Natural killer cell (primary cell): ENCODE measurements around the gene PMFBP1. TPM values are rescaled to one million over a fixed set of nuclear protein-coding genes. Genes with fewer than 3 reads are reported as not detected.

ENCODE experiments used
- ATAC-seq, 3 donors: fragments of 150-1000 bp in 2 of 3; fragments of 200-7000 bp in 1 of 3; cut with Tn5 transposase; 1 replicate in 1 of 3; 2 replicates in 2 of 3; pipeline ENCODE4 v1.10.0; 2021; ENCODE audit warnings: mild to moderate bottlenecking in 2 of 3, moderate library complexity in 2 of 3
- DNase-seq, 2 donors: peaks; one replicate each; pipeline versions ENCODE4 v3.0.0 to v3.0.0-alpha.2; 2013 to 2021; ENCODE audit warnings: mixed read lengths in 1 of 2
- H3K27ac ChIP-seq: one replicate; pipeline ENCODE4 v1.5.1; 2013; ENCODE audit warnings: mild to moderate bottlenecking, low read length
- H3K27me3 ChIP-seq: one replicate; pipeline ENCODE4 v1.6.1; 2013; ENCODE audit warnings: low read length; ENCODE audit not compliant: control insufficient read depth, insufficient read depth
- H3K36me3 ChIP-seq: one replicate; pipeline ENCODE4 v1.6.1; 2013; ENCODE audit warnings: low read length; ENCODE audit not compliant: control insufficient read depth, insufficient read depth
- H3K4me1 ChIP-seq: one replicate; pipeline ENCODE4 v1.6.1; 2013; ENCODE audit warnings: low read length; ENCODE audit not compliant: control insufficient read depth, insufficient read depth
- H3K4me3 ChIP-seq: one replicate; pipeline ENCODE4 v1.5.1; 2013; ENCODE audit warnings: low read length
- H3K9me3 ChIP-seq: one replicate; pipeline ENCODE4 v1.6.1; 2013; ENCODE audit warnings: low read length; ENCODE audit not compliant: control insufficient read depth, insufficient read depth
- H3K27ac Mint-ChIP-seq, 2 donors: one replicate each; pipeline ENCODE4 v1.8.0; 2022; ENCODE audit warnings: mild to moderate bottlenecking in 2 of 2, mixed read lengths in 2 of 2, moderate library complexity in 1 of 2
- H3K27me3 Mint-ChIP-seq, 2 donors: one replicate each; pipeline ENCODE4 v1.8.0; 2022; ENCODE audit warnings: low read depth in 2 of 2, mixed read lengths in 2 of 2
- H3K36me3 Mint-ChIP-seq: one replicate; pipeline ENCODE4 v1.8.0; 2022; ENCODE audit warnings: mixed read lengths
- H3K4me1 Mint-ChIP-seq, 2 donors: one replicate each; pipeline ENCODE4 v1.8.0; 2022; ENCODE audit warnings: mixed read lengths in 2 of 2
- H3K4me3 Mint-ChIP-seq: one replicate; pipeline ENCODE4 v1.8.0; 2022; ENCODE audit warnings: mild to moderate bottlenecking, moderate library complexity, mixed read lengths
- H3K9me3 Mint-ChIP-seq, 2 donors: one replicate each; pipeline ENCODE4 v1.8.0; 2022; ENCODE audit warnings: mixed read lengths in 2 of 2
- CTCF ChIP-seq: fragments of 200-600 bp; IDR thresholded peaks from one replicate; pipeline ENCODE4 v1.8.0; 2022; ENCODE audit warnings: antibody characterized with exemption
- WGBS: methylation state at CpG from one replicate; pipeline ENCODE4 v1.1.7; 2013; ENCODE audit warnings: missing lambda C conversion rate; ENCODE audit not compliant: insufficient coverage; 5-methylcytosine and 5-hydroxymethylcytosine counted together
- intact Hi-C: fragments of 100-400 bp; cut with micrococcal nuclease; formaldehyde crosslinking; loops from one replicate; pipeline ENCODE4 v1.14.2; 2022
- total RNA-seq, 4 donors: library from RNA; stranded (reverse); fragments of 120-200 nt in 1 of 4; gene quantifications; one replicate each; pipeline versions ENCODE4 v1.2.3 to v1.2.4, GENCODE V29; 2013 to 2022

The PMFBP1 gene
- total RNA-seq, 3 donors from 2014 or later (not counting 1 experiment from before 2014, with no cell fraction given) = 0.68 to 1.2 (median 0.99) TPM

DNA sequence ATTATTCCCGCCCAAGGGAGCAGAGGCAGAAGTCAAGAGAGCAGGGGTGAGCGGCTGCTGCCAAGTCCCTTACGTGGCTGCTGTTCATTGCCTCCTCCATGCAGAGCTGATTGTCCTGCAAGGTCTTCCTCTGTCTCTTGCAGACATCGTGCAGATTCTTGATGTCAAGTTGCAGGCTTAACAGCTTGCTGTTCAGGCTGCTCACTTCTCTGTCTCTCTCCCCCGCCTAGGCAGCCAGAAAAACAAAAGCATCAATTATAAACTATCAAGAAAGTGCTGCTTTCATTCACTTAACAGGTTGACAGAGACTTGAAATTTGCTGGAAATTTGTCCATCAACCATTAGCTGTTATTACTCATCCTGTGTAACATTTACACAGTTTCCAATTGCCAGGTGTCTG is 7.3 kb downstream of the PMFBP1 start:
- Histone ChIP-seq H3K9me3 (no peaks in the 10 kb centered on the region), H3K4me3 (no peak overlapping the region), H3K27ac (no peak overlapping the region), H3K36me3 (no peaks in the 10 kb centered on the region), H3K4me1 (no peaks in the 10 kb centered on the region), H3K27me3 (no peaks in the 10 kb centered on the region)
- peaks cover 5 to 8% of the 10 kb centered on the region in 2 donors for H3K27me3 Mint-ChIP-seq
- 89% methylated on average over 5 of the region's 5 CpGs for WGBS
- H3K4me1 Mint-ChIP-seq = no peaks in the 10 kb centered on the region
- no peaks in the 10 kb centered on the region for H3K9me3 Mint-ChIP-seq
- DNase-seq (no peak), ATAC-seq (no peak)
- H3K36me3 Mint-ChIP-seq = no peaks in the 10 kb centered on the region
- no peak overlapping the region for H3K4me3 Mint-ChIP-seq
- H3K27ac Mint-ChIP-seq = no peak overlapping the region
- intact Hi-C loops = no loop called here
- TF ChIP-seq CTCF = no peak

DNA sequence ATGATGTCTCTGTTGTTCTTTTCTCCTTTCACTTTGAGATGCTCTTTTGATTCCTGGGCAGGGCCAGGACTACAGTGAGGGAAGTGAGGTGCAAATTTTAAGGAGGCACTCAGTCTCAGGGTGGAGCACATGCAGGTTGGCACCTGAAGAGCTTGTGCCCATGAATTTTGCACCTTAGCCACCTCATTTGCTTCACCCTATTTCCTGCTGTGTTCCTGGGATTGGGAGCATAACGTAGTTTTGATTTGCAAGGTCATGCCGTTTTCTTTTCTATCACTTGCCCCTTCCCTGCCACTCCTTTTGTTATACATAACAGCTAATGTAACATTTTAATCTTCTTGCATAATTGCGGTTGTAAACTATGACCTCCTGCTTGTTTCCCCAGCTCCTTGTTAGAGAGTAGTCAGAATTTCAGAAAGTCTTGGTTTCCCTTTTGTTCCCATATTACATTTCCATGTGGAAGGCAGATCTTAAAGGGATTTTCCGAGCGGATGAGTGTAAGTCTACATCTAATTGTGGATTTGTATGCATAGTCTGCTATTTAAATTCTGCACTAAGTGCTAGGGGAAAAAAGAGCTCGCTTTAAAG is 9.8 kb downstream of the PMFBP1 start:
- no peak overlapping the region for H3K4me3 Mint-ChIP-seq
- no peaks in the 10 kb centered on the region for H3K9me3 Mint-ChIP-seq
- H3K4me1 Mint-ChIP-seq = no peaks in the 10 kb centered on the region
- H3K27me3 Mint-ChIP-seq = peaks cover 5 to 8% of the 10 kb centered on the region in 2 donors
- ATAC-seq (no peak), DNase-seq (no peak)
- H3K36me3 ChIP-seq = no peaks in the 10 kb centered on the region
- H3K4me3 ChIP-seq = no peak overlapping the region
- intact Hi-C loops = no loop called here
- no peaks in the 10 kb centered on the region for H3K9me3 ChIP-seq
- no peak overlapping the region for H3K27ac ChIP-seq
- no peaks in the 10 kb centered on the region for H3K4me1 ChIP-seq
- TF ChIP-seq CTCF = no peak
- H3K27ac Mint-ChIP-seq = no peak overlapping the region
- 83% methylated on average over 4 of the region's 6 CpGs for WGBS
- no peaks in the 10 kb centered on the region for H3K27me3 ChIP-seq
- no peaks in the 10 kb centered on the region for H3K36me3 Mint-ChIP-seq

GRCh38 chr16:72159801-72160200 is 12.2 kb downstream of the PMFBP1 start:
- Mint-ChIP-seq H3K4me1 (no peaks in the 10 kb centered on the region), H3K36me3 (no peaks in the 10 kb centered on the region), H3K27me3 (no peaks in the 10 kb centered on the region), H3K9me3 (no peaks in the 10 kb centered on the region), H3K27ac (no peak overlapping the region), H3K4me3 (no peak overlapping the region)
- Histone ChIP-seq H3K9me3 (no peaks in the 10 kb centered on the region), H3K4me3 (no peak overlapping the region), H3K27me3 (no peaks in the 10 kb centered on the region), H3K4me1 (no peaks in the 10 kb centered on the region), H3K36me3 (no peaks in the 10 kb centered on the region), H3K27ac (no peak overlapping the region)
- no peak for TF ChIP-seq CTCF
- WGBS = 71% methylated on average over 2 of the region's 2 CpGs
- ATAC-seq (no peak), DNase-seq (no peak)
- intact Hi-C loops = no loop called here

DNA sequence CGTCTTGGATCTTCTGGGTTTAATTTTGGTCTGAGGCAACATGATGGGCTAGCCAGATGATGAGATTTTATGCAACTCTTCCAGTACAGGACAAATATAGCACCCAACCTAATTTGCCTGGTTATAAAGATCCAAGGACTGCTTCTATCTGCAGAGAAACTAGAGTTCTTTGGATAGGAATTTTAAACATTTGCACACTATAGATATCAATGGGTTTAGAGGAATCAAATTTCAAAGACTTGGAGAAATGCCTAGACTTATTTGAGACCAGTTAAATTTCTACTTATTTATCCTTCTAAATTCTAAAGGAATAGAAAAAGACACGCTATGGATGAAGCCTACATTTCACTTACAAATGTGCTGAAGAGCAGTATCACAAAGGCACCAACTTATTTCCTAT is 12.6 kb downstream of the PMFBP1 start:
- no peak overlapping the region for H3K4me3 Mint-ChIP-seq
- no peaks in the 10 kb centered on the region for H3K36me3 Mint-ChIP-seq
- 67% methylated on average over 1 of the region's 2 CpGs for WGBS
- H3K27ac Mint-ChIP-seq = no peak overlapping the region
- intact Hi-C loops = no loop called here
- DNase-seq (no peak), ATAC-seq (no peak)
- no peak overlapping the region for H3K27ac ChIP-seq
- H3K4me1 Mint-ChIP-seq = no peaks in the 10 kb centered on the region
- H3K27me3 Mint-ChIP-seq = no peaks in the 10 kb centered on the region
- no peaks in the 10 kb centered on the region for H3K9me3 ChIP-seq
- no peaks in the 10 kb centered on the region for H3K9me3 Mint-ChIP-seq
- H3K4me1 ChIP-seq = no peaks in the 10 kb centered on the region
- no peak overlapping the region for H3K4me3 ChIP-seq
- H3K27me3 ChIP-seq = no peaks in the 10 kb centered on the region
- TF ChIP-seq CTCF = no peak
- H3K36me3 ChIP-seq = no peaks in the 10 kb centered on the region
